Activated CD8-positive, alpha-beta memory T cell treated with anti-CD3 and anti-CD28 coated beads for 1 hour (primary cell): ENCODE measurements around the gene OR2S2.
A peak's percentile ranks its signal among the peaks of the same experiment; 100 is the strongest.

Source experiments
- DNase-seq, 2 donors: peaks; one replicate each; pipeline ENCODE4 v3.0.0-alpha.2; 2020; ENCODE audit warnings: low read depth in 1 of 2; ENCODE audit errors: extremely low read depth in 1 of 2

Gene OR2S2

DNA sequence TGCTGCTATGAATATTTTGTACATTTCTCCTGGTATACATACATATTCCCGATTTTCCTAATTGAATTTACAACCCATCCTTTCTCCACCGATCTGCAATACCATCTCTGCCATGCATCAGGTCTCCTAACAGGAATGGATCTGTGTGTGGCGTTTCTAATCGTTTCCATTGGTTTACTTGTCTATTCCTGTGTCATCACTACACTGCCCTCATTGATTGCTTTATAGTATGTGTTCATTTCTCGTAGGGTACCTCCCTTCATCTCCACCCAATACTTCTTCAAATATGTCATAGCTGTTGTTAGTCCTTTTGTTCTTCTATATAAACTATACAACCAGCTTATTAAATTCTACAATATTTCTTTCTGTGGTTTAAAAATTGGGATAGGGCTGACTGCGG is 7.1 kb upstream of the OR2S2 start:
- no peak for DNase-seq

DNA sequence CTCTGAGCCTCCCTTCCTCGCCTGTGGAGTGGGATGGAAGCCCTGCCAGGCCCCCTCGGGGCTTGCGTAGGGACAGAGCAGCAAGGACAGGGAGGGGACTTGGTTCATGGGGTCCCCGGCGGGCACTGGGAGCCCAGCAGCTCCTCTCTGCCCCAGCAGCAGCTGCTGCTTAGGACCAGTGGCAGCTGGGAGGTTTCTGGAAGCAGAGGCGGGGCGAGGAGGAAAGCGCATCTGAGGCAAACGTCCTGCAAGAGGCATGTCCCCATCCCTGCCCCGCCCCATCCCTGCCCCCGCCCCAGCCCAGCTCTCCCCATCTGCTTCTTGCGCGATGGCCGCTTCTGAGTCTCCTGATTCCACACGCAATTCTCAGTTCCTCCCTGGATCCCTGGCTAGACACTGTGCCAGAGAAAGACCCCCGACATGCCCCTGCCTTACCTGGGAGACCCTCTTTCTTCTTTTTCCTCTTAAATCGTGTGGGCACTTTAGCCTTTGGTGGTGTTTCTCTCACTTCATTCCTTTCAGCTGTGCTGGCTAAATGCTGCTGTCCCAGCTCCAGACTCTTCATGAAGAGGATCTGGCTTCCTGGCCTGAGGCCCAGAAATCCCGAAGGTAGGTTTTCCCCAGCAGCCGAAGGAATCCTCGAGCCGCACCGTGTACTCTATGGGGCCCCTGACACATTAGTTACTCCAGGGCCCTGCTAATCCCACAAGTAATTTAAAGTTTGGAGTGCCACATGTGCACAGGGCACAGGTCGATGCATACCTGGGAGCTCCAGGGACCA is 4.4 kb upstream of the OR2S2 start:
- DNase-seq, result no peak

DNA sequence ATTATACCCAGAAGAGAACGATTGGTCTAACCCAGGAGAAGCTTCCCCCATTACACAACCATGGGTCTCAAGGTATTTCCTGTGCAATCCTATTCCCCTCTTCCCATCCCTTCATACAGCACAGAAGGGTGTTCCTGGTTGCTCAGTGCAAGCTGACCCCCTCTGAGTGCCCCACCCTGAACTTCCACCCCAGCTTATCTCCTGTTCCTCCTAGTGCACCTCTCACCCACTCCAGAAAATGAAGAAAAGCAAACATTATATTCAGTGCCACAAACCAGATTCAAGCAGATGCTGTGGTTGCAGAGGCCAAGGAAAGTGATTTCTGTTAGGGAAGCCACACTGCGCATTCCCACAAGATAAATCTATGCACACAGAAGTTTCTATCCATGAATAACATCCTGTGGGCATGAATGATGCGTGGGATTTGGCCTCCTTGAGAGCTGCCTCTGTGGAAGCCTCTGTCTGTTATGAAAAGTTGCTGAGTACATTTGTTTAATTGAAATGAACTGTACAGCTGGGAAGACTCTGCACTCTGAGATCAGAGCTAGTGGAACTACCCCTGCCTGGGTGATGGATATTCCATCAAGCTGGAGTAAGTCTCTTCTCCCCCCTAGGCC is 2.2 kb upstream of the OR2S2 start:
- no peak for DNase-seq

DNA sequence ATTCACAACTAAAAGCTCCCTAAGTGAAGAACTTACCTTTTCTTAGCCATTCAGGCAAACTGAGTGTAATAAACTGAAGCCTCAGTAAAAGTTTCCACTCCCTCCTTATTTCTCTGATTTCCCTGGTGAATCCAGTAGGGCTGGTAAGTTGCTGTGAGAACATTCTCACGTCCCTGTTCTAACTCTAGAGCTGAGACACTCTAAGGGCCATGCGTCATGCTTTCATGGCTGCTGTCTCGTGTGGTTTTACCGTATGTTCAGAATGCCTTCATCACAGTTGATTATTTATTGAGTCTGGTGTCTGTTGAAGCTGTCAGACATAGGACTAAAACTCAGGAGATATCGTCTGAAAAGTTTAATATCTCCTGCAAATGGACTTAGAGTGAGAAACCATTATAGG is 1.3 kb downstream of the OR2S2 start:
- no peak for DNase-seq

DNA sequence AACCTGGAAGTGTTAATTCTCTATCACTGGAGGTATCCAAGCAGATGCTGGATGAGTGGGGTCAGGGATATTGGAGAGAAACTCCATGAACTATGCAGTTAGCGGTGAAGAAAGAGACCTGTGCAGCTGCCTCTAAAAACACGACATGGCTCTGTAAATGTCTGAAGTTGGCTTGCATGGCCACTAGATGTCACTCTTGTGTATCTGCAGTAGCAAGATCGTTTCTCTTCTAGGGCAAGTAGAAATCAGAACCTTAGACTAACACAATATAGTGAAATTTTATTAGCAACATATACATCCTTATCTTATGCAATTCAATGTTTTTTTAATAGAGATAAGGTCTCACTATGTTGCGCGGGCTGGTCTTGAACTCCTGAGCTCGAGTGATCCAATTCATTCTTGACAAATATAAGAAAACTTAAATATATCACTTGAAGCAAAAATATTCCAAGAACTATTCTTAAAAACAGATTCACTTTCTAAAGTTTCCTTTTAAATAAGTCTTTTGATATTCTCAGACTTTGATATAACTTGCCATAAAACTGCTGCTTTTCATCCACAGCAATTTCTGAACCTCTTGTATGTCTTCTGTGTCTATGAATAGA is 2.9 kb downstream of the OR2S2 start:
- DNase-seq, result peak in 1 of 2 donors; percentile 4

GRCh38 chr9:35952526-35953191 is 5.3 kb downstream of the OR2S2 start:
- no peak for DNase-seq

DNA sequence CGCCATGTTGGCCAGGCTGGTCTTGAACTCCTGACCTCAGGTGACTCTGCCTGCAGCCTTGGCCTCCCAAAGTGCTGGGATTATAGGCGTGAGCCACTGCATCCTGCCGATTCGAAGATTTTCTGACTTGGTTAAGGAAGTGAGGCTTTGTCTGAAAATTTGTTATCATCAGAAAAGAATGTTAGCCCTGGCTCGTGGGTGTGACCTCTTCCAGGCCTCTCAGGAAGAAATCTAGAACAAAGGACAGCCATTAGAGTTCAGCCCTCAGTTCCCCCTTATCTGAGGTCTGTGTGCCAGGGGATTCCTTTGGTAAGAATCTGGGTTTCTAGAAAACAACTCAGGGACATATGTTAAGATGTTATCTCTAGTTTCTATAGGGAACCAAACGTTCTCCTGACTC is 6.2 kb downstream of the OR2S2 start:
- no peak for DNase-seq

GRCh38 chr9:35948901-35949318 is 9.0 kb downstream of the OR2S2 start:
- no peak for DNase-seq

- DNase-seq, result no peak
These were observed 9.5 kb downstream of the OR2S2 start for GRCh38 chr9:35948451-35948850.

- peak; percentile 12 to 52 for DNase-seq
These were observed 12.5 kb downstream of the OR2S2 start for GRCh38 chr9:35945341-35946018.

GRCh38 chr9:35944841-35945240 is 13.1 kb downstream of the OR2S2 start:
- DNase-seq, result no peak

DNA sequence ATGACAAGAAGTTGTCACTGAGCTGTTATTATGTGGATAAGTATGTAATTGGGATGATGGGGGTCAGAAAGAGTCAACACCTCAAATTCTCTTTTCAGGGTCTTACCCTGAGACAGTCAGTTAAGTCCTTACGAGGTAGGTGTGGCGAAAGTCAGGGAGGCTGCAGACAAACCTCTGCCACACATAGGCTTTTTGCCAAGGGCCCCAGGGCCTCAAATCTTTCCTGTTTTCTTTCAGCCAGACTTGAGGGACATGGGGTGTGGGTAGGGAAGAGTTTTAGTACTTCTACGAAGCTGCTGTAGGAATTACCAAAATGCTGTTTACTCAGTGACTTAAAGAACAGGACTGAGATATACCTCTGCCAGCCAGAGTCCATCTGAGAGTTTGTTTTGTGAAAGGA is 13.8 kb downstream of the OR2S2 start:
- DNase-seq, result no peak

- DNase-seq, result no peak
These were observed 15.7 kb downstream of the OR2S2 start for GRCh38 chr9:35942286-35942685.

GRCh38 chr9:35940458-35941407 is 17.2 kb downstream of the OR2S2 start:
- DNase-seq, result no peak

GRCh38 chr9:35939679-35940250 is 18.2 kb downstream of the OR2S2 start:
- DNase-seq, result no peak

DNA sequence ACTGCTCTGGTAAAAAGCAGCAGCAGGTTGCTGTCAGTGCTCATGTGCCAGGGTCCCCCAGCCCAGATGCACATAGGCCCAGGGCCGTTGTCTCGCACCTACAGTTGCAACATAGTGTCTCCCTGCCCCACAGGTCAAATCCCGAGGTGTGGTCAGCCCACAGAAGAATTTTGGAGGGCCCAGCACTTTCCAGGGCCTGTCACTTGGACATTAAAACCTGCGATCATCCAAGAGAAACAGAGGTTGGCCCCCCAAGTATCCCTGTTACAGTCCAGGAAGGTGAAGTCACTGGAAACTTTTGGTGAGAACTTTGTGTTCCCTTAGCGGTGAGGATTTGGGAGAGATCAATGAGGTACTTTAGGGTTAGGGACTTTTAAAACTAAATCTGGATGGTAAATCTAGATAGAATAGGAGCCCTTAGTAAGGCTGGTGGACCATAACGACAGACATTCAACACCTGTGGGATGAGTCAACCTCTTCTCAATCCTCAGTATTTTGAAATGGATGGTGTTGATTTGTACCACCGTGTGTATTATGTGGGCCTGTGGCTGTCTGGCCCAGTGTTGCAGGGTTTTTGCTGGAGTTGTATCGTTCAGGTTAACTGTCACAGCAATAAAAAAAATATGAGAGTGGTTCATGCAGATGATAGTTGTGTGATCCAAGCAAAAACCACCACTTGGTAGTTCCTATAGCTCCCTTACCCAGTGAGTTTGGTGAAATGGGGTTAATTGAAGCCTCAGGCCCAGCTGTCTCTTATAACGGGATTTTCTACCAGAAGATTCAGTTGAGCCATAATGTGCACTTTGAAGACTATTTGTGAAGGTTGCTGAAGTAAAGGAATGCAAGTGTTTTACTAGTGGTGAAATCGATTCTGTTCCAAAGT is 19.2 kb downstream of the OR2S2 start:
- no peak for DNase-seq

GRCh38 chr9:35937227-35937626 is 20.7 kb downstream of the OR2S2 start:
- no peak for DNase-seq

DNA sequence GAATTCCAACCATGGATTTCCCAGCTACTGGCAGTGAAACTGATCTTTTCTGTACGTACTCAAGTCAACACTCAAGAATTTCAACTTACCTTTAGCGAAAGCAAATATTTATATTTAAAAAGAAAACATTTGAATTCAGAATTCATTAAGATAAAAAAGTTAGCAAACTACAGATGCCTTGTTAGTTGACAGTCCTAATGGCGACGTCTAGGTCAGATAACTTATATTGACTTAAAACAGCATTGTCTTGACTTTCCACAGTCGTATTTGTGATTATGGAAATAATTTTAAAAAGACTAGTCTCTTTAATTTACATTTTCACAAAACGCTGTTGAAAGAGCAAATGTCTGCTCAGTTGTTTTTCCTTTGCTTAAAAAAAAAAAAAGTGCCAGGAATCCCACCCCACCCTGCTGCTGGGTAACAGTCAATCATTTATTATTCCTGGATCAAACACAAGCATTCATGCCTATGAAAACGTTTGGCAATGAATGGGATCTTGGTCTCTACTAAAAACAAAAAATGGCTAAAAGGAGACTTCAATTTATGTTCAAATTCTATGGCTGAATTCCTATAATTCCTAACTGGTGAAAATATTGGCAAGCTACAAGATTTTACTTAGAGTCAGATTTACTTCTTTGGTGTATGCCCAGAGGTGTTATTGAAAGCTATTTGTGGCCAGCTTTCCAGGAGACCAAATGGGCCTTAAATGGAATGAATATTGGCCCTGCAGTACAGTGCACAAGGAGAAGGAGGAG is 22.0 kb downstream of the OR2S2 start:
- no peak for DNase-seq
